Stimulated activated naive CD4-positive, alpha-beta T cell treated with Interleukin-2 at 50 U/mL for 16 hours (primary cell): ENCODE data around the gene TNFRSF6B.

Source experiments
- DNase-seq: peaks from one replicate; lab custom pipeline; 2025; lab: John Stamatoyannopoulos, UW

TNFRSF6B gene

DNA sequence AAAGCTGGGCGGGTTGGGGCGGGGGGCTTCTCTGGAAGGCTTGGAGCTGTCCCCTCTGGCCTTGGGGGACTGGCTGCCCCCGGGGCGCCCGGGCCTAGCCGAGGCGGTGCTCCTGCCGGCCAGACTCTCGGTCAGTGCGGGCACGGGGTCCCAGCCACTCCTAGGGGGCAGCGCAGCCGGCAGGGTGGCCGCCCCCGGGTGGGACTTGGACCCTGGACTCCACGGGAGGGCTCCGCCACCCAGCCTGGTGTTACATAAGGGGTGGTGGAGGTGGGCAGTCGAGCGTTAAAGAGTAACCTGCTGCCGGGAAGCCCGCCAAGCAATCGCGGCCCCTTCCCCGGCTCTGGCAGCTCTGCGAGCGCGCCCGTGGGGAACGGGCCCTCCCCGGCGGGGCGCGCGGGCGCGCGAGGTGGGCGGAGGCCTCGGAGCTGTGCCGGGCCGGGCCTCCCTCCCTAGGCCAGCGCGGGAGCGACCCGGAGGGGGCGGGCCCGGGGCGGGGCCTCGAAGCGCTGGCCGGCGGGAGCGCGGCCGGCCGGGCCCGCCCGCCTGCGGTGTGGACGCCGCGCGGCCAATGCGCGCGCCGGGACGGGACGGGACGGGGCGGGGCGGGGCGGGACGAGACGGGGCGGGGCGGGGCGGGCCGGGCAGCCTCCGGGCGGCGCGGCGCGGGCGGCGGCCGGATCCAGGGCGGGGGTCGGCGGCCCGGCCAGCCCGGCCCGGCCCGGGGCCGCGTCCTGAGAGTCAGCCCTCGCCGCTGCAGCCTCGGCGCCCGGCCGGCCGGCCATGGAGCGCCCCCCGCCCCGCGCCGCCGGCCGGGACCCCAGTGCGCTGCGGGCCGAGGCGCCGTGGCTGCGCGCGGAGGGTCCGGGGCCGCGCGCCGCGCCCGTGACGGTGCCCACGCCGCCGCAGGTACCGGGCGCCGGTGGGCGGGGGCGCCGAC, 42.9 kb downstream of the TNFRSF6B start, which contains the start of gene SLC2A4RG:
SLC2A4RG (plus strand) TSS at position 647 of the 940 bp plus-strand sequence; CDS start at position 784, 137 bp downstream.
- peak; percentile 49 for DNase-seq

GRCh38 chr20:63740070-63740626, 43.7 kb downstream of the TNFRSF6B start:
- peak; percentile 49 for DNase-seq

- DNase-seq: peak; percentile 31
Observed at GRCh38 chr20:63740627-63741353, 44.3 kb downstream of the TNFRSF6B start.

- no peak for DNase-seq
Observed at GRCh38 chr20:63741354-63741675, 44.9 kb downstream of the TNFRSF6B start.

GRCh38 chr20:63741676-63742380, 45.4 kb downstream of the TNFRSF6B start:
- DNase-seq: no peak

DNA sequence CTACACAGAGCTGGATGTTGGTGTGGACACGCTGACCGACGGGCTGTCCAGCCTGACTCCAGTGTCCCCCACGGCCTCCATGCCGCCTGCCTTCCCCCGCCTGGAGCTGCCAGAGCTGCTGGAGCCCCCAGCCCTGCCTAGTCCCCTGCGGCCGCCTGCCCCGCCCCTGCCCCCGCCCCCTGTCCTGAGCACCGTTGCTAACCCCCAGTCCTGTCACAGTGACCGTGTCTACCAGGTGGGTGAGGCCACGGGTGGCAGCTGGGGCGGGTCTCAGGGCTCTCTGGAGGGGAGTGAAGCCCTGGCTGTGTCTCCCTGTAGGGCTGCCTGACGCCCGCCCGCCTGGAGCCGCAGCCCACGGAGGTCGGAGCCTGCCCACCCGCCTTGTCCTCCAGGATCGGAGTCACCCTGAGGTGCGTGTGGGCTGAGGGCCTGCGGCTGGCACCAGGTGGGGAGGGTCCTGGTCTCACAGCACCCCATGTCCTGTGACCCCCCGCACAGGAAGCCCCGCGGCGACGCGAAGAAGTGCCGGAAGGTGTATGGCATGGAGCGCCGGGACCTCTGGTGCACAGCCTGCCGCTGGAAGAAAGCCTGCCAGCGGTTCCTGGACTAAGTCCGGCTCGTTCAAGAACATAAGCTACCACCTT, 46.1 kb downstream of the TNFRSF6B start:
- no peak for DNase-seq

DNA sequence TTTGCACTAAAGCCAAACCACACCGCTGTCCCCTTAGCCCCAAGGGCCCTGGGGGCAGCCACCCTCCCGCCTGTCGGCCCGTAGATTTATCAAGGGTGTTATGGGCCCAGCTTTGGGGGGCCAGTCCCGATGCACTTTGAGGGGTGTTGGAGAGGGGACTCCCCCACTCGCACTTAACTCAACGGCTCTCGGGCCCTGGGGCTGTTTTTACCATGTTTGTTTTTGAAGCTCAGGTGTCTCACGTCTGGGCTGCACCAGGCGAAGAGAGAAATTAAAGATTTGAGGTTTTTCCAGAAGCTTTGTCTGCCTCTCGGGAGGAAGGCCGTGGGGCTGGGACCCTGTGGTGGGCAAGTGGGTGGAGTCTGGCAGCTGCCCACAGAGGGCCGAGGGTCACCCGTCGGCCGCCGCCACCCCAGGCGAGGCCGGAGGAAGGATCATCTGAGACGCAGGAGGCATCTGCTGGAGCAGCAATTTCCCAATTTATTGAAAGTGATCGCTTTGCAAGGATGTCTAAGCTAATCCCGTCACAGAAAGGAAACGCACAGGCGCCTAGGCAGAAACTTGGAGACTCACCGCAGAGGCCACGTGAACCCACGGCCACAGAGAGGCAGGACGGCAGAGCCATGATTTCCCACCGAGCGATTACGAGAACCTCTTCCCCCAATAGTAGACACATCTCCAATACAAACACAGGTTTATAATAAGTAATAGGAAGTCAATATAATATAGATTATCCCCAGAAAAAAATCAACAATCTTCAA, 46.9 kb downstream of the TNFRSF6B start:
- no peak for DNase-seq

DNA sequence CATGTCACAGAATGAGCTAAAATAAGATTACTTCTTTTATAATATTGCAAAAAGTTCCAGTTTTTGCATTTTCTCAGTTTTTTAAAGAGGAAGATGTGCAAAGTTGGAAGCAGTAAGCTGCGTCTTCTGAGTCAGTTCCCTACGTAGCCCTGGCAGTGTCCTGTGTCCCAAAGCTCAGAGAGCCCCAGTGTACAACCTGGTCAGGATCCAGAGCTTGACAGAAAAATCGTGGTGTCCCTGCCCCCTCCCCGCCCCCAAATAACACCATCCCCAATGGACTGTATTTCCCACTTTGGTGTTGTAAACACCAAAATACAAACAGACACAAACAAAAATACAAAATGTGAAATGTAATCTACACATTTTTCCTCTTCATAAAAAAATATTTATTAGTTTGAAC, 47.7 kb downstream of the TNFRSF6B start:
- no peak for DNase-seq

GRCh38 chr20:63744574-63745423, 48.3 kb downstream of the TNFRSF6B start:
- DNase-seq: no peak

- no peak for DNase-seq
Observed at GRCh38 chr20:63745424-63745805, 49.0 kb downstream of the TNFRSF6B start.

DNA sequence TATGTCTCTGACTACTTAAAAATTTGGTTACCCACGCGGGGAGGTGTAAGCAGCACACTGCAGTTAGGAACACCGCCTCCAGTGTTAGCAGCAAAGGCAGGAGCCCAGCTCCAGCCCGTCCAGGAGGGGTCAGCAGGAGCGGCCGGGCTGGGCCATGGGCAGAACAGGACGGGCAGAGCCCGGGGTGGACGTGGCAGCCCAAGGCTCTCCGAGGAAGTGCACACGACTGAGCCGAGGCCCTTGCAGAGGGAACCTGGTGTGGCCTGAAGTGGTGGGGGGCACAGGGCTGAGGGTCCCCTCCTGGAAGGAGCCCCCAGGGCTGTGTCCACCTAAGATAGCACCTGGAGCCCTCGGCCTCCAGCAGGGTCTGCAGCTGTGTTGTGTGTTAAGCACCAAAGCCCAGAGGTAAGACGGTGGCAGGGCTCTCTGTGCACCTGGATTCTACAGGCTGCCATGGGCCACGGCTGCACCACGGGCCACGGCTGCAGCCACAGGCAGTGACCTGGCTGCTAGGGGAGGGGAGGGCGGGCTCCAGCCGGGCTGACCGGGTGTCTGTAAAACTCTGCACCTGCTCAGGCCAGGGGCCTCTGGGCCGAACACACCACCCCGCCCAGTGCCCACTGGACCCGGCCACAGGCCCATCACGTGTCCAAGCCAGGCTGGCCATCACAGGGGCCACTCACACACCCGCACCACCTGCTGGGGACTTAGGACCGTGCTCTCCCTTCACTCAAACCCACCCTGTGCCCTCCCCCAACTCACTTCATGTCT, 49.7 kb downstream of the TNFRSF6B start:
- DNase-seq: no peak

DNA sequence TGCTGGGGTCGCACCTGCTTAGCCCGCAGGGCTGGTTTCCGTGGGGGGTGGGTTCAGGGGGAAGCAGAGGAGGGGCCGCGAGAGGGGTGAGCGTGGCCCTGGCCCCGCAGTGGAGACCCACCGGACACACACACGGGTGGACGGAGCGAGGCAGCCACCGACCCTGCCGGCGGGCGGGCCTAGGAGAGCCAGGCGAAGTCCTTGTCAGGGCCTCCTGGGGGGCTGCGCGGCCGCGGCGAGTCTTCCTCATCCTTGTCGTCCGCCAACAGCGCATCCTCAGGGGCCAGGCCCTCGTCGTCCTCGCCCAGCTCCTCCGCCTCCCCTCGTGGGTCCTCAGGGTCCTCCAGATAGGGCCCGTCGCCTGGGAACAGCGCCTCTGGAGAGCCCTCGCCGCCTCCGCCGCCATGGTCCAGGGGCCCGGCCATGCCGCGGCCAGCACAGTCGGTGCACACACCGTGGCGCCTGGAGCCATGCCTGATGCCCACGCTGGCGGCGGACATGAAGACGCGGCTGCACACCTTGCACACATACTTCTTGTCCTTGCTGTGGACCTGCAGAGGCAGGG, 50.4 kb downstream of the TNFRSF6B start:
- no peak for DNase-seq

GRCh38 chr20:63747622-63748069, 51.2 kb downstream of the TNFRSF6B start:
- no peak for DNase-seq
